Dedifferentiated amniotic fluid mesenchymal stem cell (primary cell): Measurements from ENCODE around the gene WDR73.
"Not testable (repeated sequence)": the region's sequence is repeated elsewhere in the genome, so short reads cannot be mapped to it uniquely, and the experiment has no call there.

Experiments used
- DNase-seq: peaks from one replicate; pipeline ENCODE4 v3.0.0-alpha.2; 2016; ENCODE audit errors: extremely low spot score

Gene WDR73

GRCh38 chr15:84653910-84654688 is at the start of gene WDR73:
WDR73 (minus strand) TSS chr15:84654283; CDS start chr15:84654274, 9 bp downstream.
- peak; percentile 96 for DNase-seq

- DNase-seq, result no peak
These were observed 49.7 kb upstream of the WDR73 start for GRCh38 chr15:84703808-84704207.

DNA sequence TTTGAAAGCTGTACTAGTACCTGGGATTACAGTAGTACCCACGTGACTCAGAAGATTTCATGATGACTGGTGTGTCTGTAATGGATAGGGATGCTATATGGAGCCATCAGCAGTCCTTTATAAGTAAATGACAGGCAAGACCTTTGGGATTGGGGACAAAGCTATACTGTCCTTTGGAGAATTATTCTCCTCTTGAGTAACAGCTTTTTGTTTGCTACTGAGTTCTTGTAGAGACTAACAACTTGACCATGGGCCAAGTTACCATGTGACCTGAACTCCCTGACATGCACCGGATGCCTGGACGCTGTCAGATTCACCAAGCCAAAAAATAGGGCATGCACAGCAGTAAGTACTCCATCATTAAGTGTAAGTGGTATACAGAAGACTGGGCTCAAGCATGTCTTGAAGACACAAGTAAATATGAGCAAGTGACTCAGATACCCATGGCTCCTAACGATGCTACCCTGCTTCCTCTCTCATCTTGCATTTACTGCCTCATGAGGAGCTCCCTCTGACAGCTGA is 48.9 kb upstream of the WDR73 start:
- no peak for DNase-seq

DNA sequence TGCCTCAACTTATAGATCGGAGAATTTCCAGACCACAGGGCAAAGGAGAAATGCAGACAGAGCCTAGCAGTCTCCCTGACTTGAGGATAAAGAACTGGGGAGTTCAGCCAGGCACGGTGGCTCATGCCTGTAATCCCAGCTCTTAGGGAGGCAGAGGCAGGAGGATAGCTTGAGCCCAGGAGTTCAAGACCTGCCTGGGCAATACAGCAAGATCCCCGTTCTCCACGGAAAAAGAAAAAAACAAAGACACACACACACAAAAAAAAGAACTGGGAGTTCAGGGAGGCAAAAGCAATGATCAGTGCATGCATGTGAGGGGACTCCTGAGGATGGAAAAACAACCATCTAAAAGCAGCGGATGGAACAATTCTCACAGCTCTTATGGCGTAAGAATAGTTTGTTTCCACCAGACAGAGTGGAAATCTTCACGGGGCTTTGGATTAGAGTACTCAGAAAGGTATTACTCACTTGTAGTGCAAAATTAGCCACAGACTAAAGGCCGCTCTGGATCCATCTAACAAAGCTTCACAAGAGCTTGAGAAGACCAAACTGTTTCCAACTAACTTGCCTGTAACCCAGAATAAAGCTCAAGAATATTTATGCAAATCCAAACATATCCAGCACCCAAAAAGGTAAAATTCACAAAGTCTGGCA is 45.6 kb upstream of the WDR73 start:
- no peak for DNase-seq

DNA sequence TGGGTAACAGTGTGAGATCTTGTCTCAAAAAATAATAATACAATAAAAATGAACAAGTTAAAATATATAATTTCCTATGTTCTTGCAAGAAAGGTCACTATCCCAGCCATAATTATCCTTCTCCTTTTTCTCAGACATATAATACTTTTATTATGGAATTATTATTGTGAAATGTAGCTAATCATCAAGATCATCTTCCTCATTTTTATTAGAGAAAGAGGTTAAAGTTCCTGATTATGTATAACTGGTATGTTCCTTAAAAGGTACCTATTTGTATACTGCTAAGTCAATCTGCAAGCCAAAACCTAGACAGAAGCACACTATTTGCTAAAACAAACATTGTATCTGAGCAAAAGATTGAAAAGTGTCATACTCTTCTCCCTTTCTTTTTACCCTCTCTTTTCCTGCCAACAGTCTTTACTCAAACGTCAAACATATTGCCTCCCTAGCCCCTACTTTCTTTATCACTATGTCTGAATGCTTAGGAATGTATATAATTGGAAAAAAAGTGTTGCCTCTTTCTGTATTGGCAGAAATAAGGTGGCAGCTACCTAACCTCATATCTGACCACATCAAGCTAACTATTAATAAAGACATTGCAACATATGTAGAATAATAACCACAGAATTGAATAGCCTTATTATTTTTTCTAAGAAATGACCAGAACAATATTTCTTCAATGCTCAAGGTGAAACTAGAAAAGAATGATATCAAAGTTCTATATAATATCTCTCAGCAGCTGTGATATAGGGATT is 43.3 kb upstream of the WDR73 start:
- DNase-seq, result no peak

DNA sequence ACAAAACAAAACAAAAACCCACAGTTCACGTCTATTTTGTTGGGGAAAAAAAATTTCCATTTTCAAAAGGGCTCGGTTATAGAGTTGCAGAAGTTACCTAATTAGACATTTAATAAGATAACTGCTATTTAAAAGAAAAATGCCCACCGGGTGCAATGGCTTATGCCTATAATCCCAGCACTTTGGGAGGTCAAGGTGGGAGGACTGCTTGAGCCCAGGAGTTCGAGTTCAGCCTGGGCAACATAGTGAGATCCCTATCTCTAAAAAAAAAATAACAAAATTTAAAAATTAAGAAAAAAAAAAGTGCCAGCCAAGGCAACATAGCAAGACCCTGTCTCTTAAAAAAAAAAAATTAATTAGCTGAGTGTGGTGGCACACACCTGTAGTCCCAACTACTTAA is 42.7 kb upstream of the WDR73 start:
- DNase-seq, result no peak

DNA sequence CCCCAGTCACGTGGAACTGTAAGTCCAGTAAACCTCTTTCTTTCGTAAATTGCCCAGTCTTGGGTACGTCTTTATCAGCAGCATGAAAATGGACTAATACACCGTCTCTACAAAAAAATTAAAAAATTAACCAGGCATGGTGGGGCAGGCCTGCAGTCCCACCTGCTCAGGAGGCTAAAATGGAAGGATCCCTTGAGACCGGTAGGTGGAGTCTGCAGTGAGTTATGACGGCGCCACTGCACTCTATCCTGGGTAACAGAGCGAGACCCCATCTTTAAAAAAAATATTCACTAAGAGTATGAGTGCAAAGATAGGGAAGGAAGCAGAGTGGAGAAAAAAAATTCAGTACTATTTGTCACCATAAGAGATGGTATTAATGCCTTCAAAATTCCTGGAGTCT is 36.3 kb upstream of the WDR73 start:
- DNase-seq, result no peak

DNA sequence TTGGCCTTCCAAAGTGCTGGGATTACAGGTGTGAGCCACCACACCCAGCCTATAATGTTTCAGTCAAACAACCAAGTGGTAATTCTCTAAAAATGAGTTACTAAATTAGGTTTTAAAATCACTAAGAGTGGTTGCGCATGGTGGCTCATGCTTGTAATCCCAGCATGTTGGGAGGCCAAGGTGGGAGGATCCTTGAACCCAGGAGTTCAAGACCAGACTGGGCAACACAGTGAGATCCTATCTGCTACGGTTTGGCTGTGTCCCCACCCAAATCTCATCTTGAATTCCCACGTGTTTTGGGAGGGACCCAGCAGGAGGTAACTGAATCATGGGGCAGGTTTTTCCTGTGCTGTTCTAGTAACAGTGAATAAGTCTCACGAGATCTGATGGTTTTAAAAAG is 35.8 kb upstream of the WDR73 start:
- no peak for DNase-seq

DNA sequence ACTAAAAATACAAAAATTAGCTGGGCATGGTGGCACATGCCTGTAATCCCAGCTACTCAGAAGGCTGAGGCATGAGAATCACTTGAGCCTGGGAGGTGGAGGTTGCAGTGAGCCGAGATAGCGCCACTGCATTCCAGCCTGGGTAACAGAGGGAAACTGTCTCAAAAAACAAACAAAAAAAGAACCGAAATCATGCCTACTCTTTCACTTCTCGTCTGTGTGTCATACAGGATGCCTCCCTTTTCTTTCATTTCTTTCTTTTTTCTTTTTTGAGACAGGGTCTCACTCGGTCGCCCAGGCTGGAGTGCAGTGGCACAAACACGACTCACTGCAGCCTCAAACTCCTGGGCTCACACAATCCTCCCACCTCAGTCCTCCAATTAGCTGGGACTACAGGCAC is 32.4 kb upstream of the WDR73 start:
- DNase-seq, result not testable (repeated sequence)

DNA sequence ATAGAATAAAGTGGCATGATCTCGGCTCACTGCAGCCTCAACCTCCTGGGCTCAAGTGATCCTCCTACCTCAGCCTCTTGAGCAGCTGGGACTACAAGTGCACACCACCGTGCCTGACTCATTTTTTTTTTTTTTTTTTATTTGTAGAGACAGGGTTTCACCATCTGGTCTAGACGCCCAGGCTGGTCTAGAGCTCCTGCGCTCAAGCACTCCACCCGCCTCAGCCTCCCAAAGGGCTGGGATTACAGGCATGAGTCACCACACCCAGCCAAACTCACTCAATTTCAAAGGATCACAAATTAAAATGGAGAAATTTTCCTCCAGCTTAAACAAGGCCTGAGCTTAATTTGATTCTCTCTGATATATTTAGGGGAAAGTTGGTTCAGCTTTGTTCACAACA is 31.2 kb upstream of the WDR73 start:
- DNase-seq, result peak; percentile 84

DNA sequence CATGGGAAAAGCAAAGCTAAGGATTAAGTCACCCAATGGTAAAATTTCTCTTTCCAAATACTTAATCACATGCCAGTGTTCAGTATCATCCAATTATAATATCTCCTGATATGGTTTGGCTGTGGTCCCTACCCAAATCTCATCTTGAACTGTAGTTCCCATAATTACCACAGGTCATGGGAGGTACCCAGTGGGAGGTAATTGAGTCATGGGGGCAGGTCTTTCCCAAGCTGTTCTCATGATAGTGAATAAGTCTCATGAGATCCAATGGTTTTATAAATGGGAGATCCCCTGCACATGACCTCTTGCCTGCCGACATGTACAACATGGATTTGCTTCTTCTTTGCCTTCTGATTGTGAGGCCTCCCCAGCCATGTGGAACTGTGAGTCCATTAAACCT is 30.0 kb upstream of the WDR73 start:
- DNase-seq, result no peak

DNA sequence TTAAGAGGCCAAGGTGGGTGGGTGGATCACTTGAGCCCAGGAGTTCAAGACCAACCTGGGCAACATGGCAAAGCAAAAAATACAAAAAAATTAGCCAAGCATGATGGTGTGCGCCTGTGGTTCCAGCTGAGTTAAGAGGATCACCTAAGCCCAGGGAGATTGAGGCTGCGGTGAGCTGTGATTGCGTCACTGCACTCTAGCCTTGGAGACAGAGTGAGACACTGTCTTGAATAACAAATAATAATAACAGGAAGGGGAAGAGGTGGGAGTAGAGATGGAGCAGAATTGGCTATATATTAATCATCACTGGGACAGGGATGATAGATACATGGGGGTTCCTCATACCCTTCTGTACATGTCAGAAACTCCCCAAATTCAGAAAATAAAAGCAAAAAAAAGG is 27.7 kb upstream of the WDR73 start:
- no peak for DNase-seq

GRCh38 chr15:84671211-84671610 is 17.1 kb upstream of the WDR73 start:
- peak; percentile 82 for DNase-seq

DNA sequence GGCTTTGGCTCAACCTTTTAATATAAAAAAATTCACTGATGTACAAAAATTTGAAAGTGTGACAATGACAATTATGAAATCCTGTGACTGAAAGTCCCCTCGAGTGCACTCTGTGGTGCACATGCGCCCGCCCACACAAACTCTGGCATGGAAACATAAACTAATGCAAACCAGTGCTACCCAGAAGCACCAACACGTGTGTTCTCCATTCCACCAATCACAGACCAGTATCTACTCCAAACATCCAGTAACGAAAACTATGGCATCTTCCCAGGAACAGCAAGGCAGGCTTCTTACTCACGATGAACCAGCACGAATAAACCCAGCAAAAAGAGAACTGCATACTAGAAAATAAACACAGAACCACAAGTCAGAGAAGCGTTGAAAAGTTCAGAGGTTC is 15.6 kb upstream of the WDR73 start:
- no peak for DNase-seq

GRCh38 chr15:84668221-84668982 is 14.3 kb upstream of the WDR73 start:
- DNase-seq, result no peak

DNA sequence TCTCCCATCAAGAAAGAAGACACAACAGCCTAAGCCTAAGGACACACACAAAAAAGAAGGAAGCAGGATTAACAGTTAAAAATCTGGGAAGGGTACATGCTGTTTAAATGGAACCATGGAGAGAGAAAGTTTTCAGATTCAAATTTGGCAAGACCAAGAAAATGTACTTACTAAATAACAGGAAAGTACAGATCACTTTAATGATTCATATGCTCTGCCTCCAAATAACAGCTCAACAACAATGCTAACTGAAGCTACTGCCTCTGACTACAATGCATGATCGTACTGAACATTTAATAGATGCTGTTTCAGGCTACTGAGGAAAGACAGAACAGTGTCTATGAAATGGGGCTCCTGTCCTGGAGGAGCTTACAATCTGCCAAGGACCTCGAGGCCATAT is 12.3 kb upstream of the WDR73 start:
- no peak for DNase-seq

GRCh38 chr15:84661001-84661400 is 6.9 kb upstream of the WDR73 start:
- no peak for DNase-seq

- DNase-seq, result no peak
These were observed 6.1 kb upstream of the WDR73 start for GRCh38 chr15:84659904-84660781.

DNA sequence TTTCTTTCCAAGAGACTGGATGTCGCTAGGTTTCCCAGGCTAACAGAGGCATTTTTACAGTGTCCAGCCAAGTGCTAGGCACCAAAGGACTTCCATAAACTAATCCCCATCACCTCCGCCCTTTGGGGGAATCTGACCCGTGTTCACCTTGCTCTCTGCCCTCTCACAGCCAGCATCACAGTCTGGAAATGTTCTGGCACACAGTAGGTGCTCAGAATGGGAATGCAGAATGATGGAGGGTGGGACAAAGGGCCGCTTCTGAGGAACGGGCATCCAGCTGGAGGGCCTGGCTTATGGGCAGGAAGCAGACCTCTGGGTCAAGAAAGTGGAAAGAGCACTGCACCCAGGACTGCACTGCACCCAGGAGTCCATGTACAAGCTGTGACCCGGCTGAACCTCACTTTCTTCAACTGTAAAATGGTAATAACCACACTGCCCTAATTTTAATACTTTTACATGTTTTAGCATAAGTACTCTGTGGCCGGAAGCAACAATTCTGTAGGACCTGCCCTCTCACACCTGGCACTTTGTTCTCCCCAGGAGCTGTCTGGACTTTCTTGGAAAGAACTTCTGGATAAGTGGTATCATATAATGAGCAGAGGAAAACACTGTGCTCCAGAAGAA is 4.8 kb upstream of the WDR73 start:
- no peak for DNase-seq

DNA sequence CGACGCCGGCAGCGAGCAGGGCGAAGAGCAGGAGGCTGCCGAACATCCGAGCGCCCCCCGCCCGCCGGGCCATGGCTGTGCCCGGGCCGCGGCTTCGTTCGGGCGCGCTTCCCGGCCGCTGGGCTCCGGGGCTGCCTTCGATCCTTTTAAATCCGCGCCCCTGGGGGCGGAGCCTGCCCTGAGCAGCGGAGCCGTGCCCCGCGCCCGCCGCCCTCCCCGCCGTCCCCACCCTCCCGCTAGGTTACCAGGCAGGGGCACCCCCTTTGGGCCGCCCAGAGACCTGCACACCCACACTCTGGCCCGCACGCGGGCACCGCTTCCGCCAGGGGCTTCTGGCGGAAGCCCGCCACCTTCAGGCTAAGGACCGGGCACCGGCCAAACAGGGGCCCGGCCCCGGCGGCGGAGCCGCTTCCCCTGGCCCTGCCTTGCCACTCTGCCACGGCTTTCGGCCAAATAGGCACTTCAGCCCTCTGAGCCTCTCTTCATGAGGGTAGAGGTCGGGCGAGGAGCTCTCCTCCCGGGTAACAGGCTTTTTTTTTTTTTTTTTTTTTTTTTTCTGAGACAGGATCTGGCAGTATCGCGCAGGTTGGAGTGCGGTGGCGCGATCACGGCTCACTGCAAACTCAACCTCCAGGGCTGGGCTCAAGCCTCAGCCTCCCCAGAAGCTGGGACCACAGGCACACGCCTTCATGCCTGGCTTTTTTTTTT is 4.2 kb upstream of the WDR73 start, which contains the start of gene NMB:
TSS of gene NMB (minus strand) at position 120 of the 708 bp plus-strand sequence. CDS start at position 73, 47 bp downstream.
- DNase-seq, result peak; percentile 48
